Transverse colon (tissue), 4 donors: ENCODE measurements around the gene ZNF830. TPM values are rescaled to one million over a fixed set of nuclear protein-coding genes. Genes with fewer than 3 reads are reported as not detected.

Experiments
- DNase-seq: peaks from one replicate; pipeline ENCODE4 v3.0.0-alpha.2; 2019
- H3K27ac ChIP-seq, 4 donors: fragments of 200-600 bp; sonication (generic); 2 replicates each; pipeline ENCODE4 v1.5.1; 2016 to 2018; ENCODE audit warnings: inconsistent platforms in 4 of 4
- H3K27me3 ChIP-seq: fragments of 200-600 bp; sonication (generic); 2 replicates; pipeline ENCODE4 v1.5.1; 2017; ENCODE audit warnings: inconsistent platforms
- H3K36me3 ChIP-seq, 4 donors: fragments of 200-600 bp; sonication (generic); 2 replicates each; pipeline ENCODE4 v1.5.1; 2017 to 2019; ENCODE audit warnings: inconsistent platforms in 4 of 4
- H3K4me1 ChIP-seq, 4 donors: fragments of 200-600 bp; sonication (generic); 2 replicates each; pipeline ENCODE4 v1.5.1; 2017 to 2020; ENCODE audit warnings: inconsistent platforms in 4 of 4
- H3K4me3 ChIP-seq, 4 donors: fragments of 200-600 bp; sonication (generic); 1 replicate in 1 of 4; 2 replicates in 3 of 4; pipeline versions ENCODE4 v1.5.1 to v1.6.1; 2017 to 2019; ENCODE audit warnings: inconsistent platforms in 4 of 4
- H3K9me3 ChIP-seq, 2 donors: fragments of 200-600 bp; sonication (generic); 2 replicates each; pipeline ENCODE4 v1.5.1; 2017 to 2019; ENCODE audit warnings: inconsistent platforms in 2 of 2
- CTCF ChIP-seq, 5 experiments: fragments of 200-600 bp in 3 of 5; fragments of 450-650 bp in 2 of 5; sonication (generic) in 3 of 5; IDR thresholded peaks; 1 replicate in 2 of 5; 2 replicates in 3 of 5; pipeline ENCODE4 v1.5.1; 2016 to 2017; ENCODE audit warnings: antibody characterized with exemption in 5 of 5, inconsistent platforms in 3 of 5, mild to moderate bottlenecking in 2 of 5, moderate library complexity in 1 of 5
- EP300 ChIP-seq: sonication (generic); formaldehyde crosslinking; IDR thresholded peaks from one replicate; pipeline ENCODE4 v1.6.1; 2017; ENCODE audit warnings: antibody characterized with exemption, low read depth
- POLR2A ChIP-seq: fragments of 450-650 bp; IDR thresholded peaks from one replicate; pipeline ENCODE4 v1.6.1; 2016; ENCODE audit warnings: antibody characterized with exemption, mild to moderate bottlenecking, moderate library complexity
- POLR2AphosphoS5 ChIP-seq, 3 donors: sonication (generic); formaldehyde crosslinking; IDR thresholded peaks; one replicate each; pipeline ENCODE4 v1.6.1; 2016; ENCODE audit warnings: antibody characterized with exemption in 3 of 3
- WGBS, 2 donors: methylation state at CpG; one replicate each; pipeline ENCODE4 v1.1.5; 2018; ENCODE audit warnings: low coverage in 1 of 2; 5-methylcytosine and 5-hydroxymethylcytosine counted together
- in situ Hi-C, 4 donors: fragments of 200-750 bp; cut with MboI; loops; one replicate each; pipeline versions ENCODE4 v1.15.0 to v1.15.1; 2017; ENCODE audit warnings: low sequenced_read_pairs in 3 of 4, low pct_ligation_motif_present in 1 of 4, low pct_unique_long_range_greater_than_20kb in 1 of 4
- intact Hi-C: fragments of 100-400 bp; cut with DNase I; formaldehyde crosslinking; loops from one replicate; pipeline ENCODE4 v1.15.1; 2023; ENCODE audit warnings: low total_unique reads
- total RNA-seq, 4 donors: library from RNA; depleted of rRNA; stranded (reverse); fragments of >200 nt; gene quantifications; one replicate each; pipeline ENCODE4 v1.1.0, GENCODE V29; 2016

ZNF830 gene
- total RNA-seq = 10 to 100 TPM; 10.9 to 21.7 (median 14.1) TPM

- in situ Hi-C loops (no loop called here), intact Hi-C loops (loop anchor here (1.0 kb wide), 1 partner anchor 21 kb away; no protein-coding TSS in a partner anchor)
- 0% methylated on average over 2 to 65 of the region's 65 CpGs for WGBS, 2 donors
- Histone ChIP-seq H3K9me3 (no peaks in the 10 kb centered on the region), H3K4me3 (peak within 1 kb of the TSS; percentile 48 to 97 (median 80)), H3K36me3 (peaks cover 0 to 16% (median 3%) of the 10 kb centered on the region in 4 donors), H3K4me1 (peaks cover 11 to 27% (median 14%) of the 10 kb centered on the region in 4 donors), H3K27ac (peak within 1 kb of the TSS; percentile 90 to 97 (median 94)), H3K27me3 (no peaks in the 10 kb centered on the region)
- DNase-seq = peak; percentile 94
- peak; percentile 90 to 95 (median 95) for TF ChIP-seq POLR2AphosphoS5 (IDR thresholded peaks at IDR 0.05)
- no peak for TF ChIP-seq CTCF (IDR thresholded peaks at IDR 0.05)
- TF ChIP-seq EP300 = no peak
- peak; percentile 78 for TF ChIP-seq POLR2A
Observed at GRCh38 chr17:34961093-34961911, at the start of gene ZNF830, which contains the start of gene CCT6B. Gene ZNF830, plus strand, starts transcription at chr17:34961540. Its CDS starts 27 bp downstream, at chr17:34961567. Gene CCT6B, minus strand, starts transcription at chr17:34961460. Its CDS starts 67 bp downstream, at chr17:34961393.

DNA sequence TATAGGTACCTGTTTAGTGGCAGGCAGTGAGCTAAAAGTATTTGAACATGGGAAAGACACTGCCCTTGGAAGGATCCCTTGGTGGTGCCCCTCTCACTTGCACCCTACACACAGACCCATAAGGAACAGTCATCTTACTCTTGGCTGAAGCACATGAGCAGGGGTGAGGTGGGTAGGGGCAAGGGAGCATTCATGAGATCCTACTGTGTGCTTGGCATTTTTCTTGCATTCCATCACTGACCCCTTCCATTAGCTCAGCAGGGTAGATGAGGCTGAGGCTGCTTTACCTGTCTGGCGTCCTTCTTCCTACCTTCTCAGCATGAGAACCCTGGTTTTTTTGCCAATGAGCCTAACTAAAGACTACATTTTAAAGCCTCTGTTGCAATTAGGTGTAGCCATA, 48.3 kb upstream of the ZNF830 start:
- no peak overlapping the region for H3K27ac ChIP-seq
- no peaks in the 10 kb centered on the region for H3K36me3 ChIP-seq
- no peak overlapping the region for H3K4me3 ChIP-seq
- no peak for DNase-seq
- no peak for TF ChIP-seq POLR2A
- no peak for TF ChIP-seq CTCF (IDR thresholded peaks at IDR 0.05)
- TF ChIP-seq POLR2AphosphoS5 (IDR thresholded peaks at IDR 0.05) = no peak
- no peak for TF ChIP-seq EP300
- WGBS, 2 donors = 80 to 81% methylated on average over 1 of the region's 1 CpG
- in situ Hi-C loops = no loop called here
- intact Hi-C loops = no loop called here
- H3K27me3 ChIP-seq = no peaks in the 10 kb centered on the region
- H3K9me3 ChIP-seq = no peaks in the 10 kb centered on the region
- no peaks in the 10 kb centered on the region for H3K4me1 ChIP-seq

- intact Hi-C loops (no loop called here), in situ Hi-C loops (no loop called here)
- 76 to 88% methylated on average over 1 to 2 of the region's 2 CpGs for WGBS, 2 donors
- TF ChIP-seq POLR2A = no peak
- TF ChIP-seq CTCF (IDR thresholded peaks at IDR 0.05) = no peak
- TF ChIP-seq EP300 = no peak
- TF ChIP-seq POLR2AphosphoS5 (IDR thresholded peaks at IDR 0.05) = no peak
- H3K9me3 ChIP-seq = no peaks in the 10 kb centered on the region
- H3K4me1 ChIP-seq = no peaks in the 10 kb centered on the region
- no peaks in the 10 kb centered on the region for H3K36me3 ChIP-seq
- H3K4me3 ChIP-seq = no peak overlapping the region
- no peak overlapping the region for H3K27ac ChIP-seq
- DNase-seq = no peak
- H3K27me3 ChIP-seq = no peaks in the 10 kb centered on the region
Observed at GRCh38 chr17:34916120-34916519, 45.2 kb upstream of the ZNF830 start.

- in situ Hi-C loops = no loop called here
- no peak for TF ChIP-seq POLR2AphosphoS5 (IDR thresholded peaks at IDR 0.05)
- TF ChIP-seq CTCF (IDR thresholded peaks at IDR 0.05) = no peak
- no peak for TF ChIP-seq EP300
- TF ChIP-seq POLR2A = no peak
Observed at GRCh38 chr17:34917381-34917780, 44.0 kb upstream of the ZNF830 start.

More at GRCh38 chr17:34917381-34917780, 44.0 kb upstream of the ZNF830 start:
- Histone ChIP-seq H3K9me3 (no peaks in the 10 kb centered on the region), H3K4me1 (no peaks in the 10 kb centered on the region), H3K4me3 (no peak overlapping the region), H3K27ac (no peak overlapping the region), H3K27me3 (no peaks in the 10 kb centered on the region), H3K36me3 (no peaks in the 10 kb centered on the region)
- 89 to 100% methylated on average over 1 of the region's 1 CpG for WGBS, 2 donors
- intact Hi-C loops = no loop called here
- DNase-seq = no peak
